ENCODE data around the gene CCDC13. TPM values are rescaled to one million over a fixed set of nuclear protein-coding genes. Genes with fewer than 3 reads are reported as not detected.
A peak's percentile ranks its signal among the peaks of the same experiment; 100 is the strongest.

The CCDC13 gene
- polyA plus RNA-seq, 1 donor from 2014 or later, result 1.1 TPM

GRCh38 chr3:42750834-42751233 is 22.2 kb downstream of the CCDC13 start:
- Mint-ChIP-seq H3K27me3 (peaks cover 1% of the 10 kb centered on the region), H3K9me3 (no peaks in the 10 kb centered on the region), H3K4me3 (no peak overlapping the region), H3K27ac (peak overlapping the region in 1 of 3 donors; percentile 46), H3K36me3 (peaks cover 3% of the 10 kb centered on the region), H3K4me1 (peaks cover 0 to 6% (median 0%) of the 10 kb centered on the region in 3 donors)

GRCh38 chr3:42749753-42750231 is 23.3 kb downstream of the CCDC13 start:
- Mint-ChIP-seq H3K27ac (no peak overlapping the region), H3K4me1 (peaks cover 0 to 6% (median 0%) of the 10 kb centered on the region in 3 donors), H3K4me3 (no peak overlapping the region), H3K27me3 (peaks cover 1% of the 10 kb centered on the region), H3K9me3 (no peaks in the 10 kb centered on the region), H3K36me3 (peaks cover 3% of the 10 kb centered on the region)

DNA sequence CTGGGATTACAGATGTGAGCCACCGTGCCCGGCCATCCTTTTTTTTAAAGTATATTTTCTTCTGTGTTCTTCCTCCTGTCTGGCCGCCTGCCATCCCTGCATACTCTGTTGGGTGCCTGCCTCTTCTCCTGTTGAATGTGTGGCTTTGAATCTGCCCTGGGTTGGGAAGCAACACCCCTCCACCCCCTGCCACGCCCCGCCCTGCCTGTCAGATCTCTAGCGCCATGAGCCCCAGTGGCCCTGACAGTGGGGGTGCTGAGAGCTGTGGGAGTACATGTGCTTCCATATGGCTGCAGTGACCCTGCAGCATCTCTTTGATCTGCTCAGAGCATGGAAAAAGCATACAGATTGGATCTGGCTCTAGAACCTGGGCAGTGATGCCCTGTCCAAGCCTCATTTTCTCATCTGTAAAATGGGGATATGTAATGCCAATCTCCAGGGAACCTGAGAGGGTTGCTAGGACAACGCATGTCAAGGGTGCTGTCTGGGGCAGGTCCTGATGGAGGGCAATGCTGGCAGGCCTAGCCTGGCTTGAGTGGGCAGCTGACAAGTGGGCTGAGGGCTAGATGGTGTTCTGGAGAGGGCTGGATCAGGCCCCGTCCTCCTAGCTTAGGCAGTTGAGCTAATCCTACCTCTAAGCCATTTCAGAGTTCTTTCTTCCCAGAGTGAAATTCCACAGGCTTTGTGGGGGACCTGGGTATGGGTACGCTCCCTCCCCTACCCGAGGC is 23.9 kb downstream of the CCDC13 start:
- peaks cover 0 to 6% (median 3%) of the 10 kb centered on the region in 3 donors for H3K4me1 Mint-ChIP-seq
- no peak overlapping the region for H3K27ac Mint-ChIP-seq
- H3K27me3 Mint-ChIP-seq, result peaks cover 1% of the 10 kb centered on the region
- no peak overlapping the region for H3K4me3 Mint-ChIP-seq
- no peaks in the 10 kb centered on the region for H3K9me3 Mint-ChIP-seq
- peaks cover 3% of the 10 kb centered on the region for H3K36me3 Mint-ChIP-seq

DNA sequence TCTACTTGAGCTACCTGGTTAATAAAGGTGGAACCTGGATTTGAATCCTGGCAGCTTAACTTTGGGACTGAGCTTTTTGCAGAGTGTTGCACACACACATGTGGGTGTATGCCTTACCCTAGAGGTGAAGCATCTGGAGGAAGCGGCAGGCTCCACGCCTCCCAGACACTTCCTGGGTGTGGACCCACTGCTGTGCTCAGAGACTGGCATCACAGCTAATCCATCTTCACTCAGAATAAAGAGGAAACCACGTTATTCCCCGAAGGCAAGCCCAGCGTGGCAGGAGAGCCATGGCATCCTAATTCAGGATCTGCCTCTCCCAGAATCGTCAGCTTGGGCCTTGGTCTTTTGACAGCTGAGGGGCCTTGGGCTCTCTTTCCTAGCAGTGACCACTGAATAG is 25.5 kb downstream of the CCDC13 start:
- Mint-ChIP-seq H3K27me3 (peaks cover 1% of the 10 kb centered on the region), H3K4me1 (peaks cover 0 to 6% (median 3%) of the 10 kb centered on the region in 3 donors), H3K4me3 (peak overlapping the region in 1 of 4 donors; percentile 12), H3K27ac (no peak overlapping the region), H3K9me3 (no peaks in the 10 kb centered on the region), H3K36me3 (peaks cover 3% of the 10 kb centered on the region)

DNA sequence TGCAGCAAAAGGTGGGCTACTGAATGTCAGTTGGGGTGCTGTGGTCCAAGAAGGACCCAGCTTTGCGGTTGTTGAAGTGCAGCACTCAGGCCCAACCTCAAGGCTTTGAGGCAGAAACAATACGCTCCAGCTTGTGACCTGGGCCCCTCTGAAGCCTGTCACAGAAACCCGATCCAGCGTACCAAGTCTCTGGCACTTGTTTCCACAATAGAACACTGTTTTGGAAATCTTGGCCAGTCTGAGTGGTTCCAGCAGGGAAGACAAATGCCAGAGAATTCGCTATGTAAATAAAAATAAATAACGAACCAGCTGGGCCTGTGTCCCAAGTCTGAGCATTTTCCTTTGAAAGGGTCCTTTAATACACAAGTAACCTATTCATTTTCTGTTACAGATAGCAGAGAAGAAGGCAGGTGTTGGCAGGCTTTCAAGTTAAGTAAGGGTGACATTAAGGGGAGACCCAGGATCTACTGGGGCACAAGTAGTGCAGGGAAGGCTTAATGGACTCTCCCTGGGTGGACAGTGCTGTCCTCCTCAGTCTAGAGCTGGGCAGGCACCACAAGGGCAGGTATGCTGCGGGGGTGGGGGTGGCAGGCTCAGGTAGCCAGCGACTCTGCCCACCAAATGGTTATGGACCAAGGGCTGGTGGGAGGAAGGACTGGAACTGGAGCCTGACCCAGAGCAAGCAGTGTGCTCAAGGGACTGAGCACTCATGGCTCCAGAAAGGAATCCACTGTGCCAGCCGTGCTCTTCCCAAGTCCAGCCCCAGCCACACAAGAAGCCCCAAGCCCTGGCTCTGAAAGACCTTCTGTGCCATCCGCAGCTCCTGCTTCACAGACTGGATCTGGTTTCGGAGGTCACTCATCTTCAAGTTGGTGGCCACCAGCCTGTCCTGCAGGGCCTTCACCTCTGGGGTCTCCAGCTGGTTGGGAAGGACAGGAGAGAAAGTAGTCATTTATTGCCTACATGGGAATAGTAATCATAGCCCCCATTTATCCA is 26.3 kb downstream of the CCDC13 start:
- Mint-ChIP-seq H3K4me3 (no peak overlapping the region), H3K27ac (peak overlapping the region in 1 of 3 donors; percentile 43), H3K9me3 (no peaks in the 10 kb centered on the region), H3K4me1 (peaks cover 0 to 6% (median 3%) of the 10 kb centered on the region in 3 donors), H3K36me3 (peaks cover 3% of the 10 kb centered on the region), H3K27me3 (peaks cover 1% of the 10 kb centered on the region)

GRCh38 chr3:42745776-42746454 is 27.1 kb downstream of the CCDC13 start:
- H3K4me1 Mint-ChIP-seq, result peaks cover 0 to 6% (median 3%) of the 10 kb centered on the region in 3 donors

GRCh38 chr3:42745291-42745745 is 27.7 kb downstream of the CCDC13 start:
- peaks cover 0 to 6% (median 3%) of the 10 kb centered on the region in 3 donors for H3K4me1 Mint-ChIP-seq
- no peaks in the 10 kb centered on the region for H3K27me3 Mint-ChIP-seq
- H3K27ac Mint-ChIP-seq, result no peak overlapping the region
- peaks cover 1% of the 10 kb centered on the region for H3K36me3 Mint-ChIP-seq
- H3K4me3 Mint-ChIP-seq, result no peak overlapping the region
- peaks cover 0 to 1% (median 0%) of the 10 kb centered on the region in 3 donors for H3K9me3 Mint-ChIP-seq

More at GRCh38 chr3:42745776-42746454, 27.1 kb downstream of the CCDC13 start:
- Mint-ChIP-seq H3K4me3 (no peak overlapping the region), H3K27ac (peak overlapping the region in 1 of 3 donors; percentile 43), H3K9me3 (peaks cover 0 to under 1% (median 0%) of the 10 kb centered on the region in 3 donors), H3K27me3 (no peaks in the 10 kb centered on the region), H3K36me3 (peaks cover 1% of the 10 kb centered on the region)

DNA sequence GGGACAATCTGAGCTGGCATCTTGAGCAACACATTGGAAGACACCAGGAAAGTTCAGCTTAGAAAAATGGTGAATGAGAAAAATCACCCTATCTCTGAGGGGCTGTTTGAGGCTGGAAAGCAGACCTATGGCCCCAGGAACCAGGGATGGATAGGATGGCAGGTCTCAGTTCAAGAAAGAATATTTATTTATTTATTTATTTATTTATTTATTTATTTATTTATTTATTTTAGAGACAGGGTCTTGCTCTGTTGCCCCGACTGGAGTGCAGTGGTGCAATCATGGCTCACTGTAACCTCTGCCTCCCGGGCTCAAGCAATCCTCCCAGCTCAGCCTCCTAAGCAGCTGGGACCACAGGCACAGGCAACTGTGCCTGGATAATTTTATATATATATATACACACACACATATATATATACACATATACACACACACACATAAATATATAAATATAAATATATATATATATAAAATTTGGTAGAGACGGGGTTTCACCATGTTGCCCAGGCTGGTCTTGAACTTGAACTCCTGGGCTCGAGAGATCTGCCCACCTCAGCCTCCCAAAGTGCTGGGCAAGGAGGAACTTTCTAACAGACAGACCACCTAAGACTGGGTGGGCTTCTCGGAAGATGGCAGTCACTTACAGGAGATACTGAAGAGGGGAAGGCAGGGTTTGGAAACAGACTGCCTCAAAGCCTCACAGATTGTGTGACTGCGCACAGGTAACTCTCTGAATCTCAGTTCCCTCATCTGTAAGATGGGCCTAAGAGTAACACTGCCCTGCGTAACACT is 29.7 kb downstream of the CCDC13 start:
- H3K27me3 Mint-ChIP-seq, result no peaks in the 10 kb centered on the region
- H3K4me1 Mint-ChIP-seq, result peaks cover 6 to 11% (median 7%) of the 10 kb centered on the region in 3 donors
- peaks cover 1% of the 10 kb centered on the region for H3K36me3 Mint-ChIP-seq
- peaks cover 0 to 1% (median 0%) of the 10 kb centered on the region in 3 donors for H3K9me3 Mint-ChIP-seq
- H3K4me3 Mint-ChIP-seq, result no peak overlapping the region
- peak overlapping the region in 1 of 3 donors; percentile 64 for H3K27ac Mint-ChIP-seq

- no peak overlapping the region for H3K27ac Mint-ChIP-seq
- H3K9me3 Mint-ChIP-seq, result peaks cover 0 to 1% (median 0%) of the 10 kb centered on the region in 3 donors
- no peaks in the 10 kb centered on the region for H3K27me3 Mint-ChIP-seq
- H3K4me1 Mint-ChIP-seq, result peaks cover 6 to 8% (median 7%) of the 10 kb centered on the region in 3 donors
- H3K36me3 Mint-ChIP-seq, result no peaks in the 10 kb centered on the region
- no peak overlapping the region for H3K4me3 Mint-ChIP-seq
Measured at GRCh38 chr3:42742688-42743087, 30.4 kb downstream of the CCDC13 start.

DNA sequence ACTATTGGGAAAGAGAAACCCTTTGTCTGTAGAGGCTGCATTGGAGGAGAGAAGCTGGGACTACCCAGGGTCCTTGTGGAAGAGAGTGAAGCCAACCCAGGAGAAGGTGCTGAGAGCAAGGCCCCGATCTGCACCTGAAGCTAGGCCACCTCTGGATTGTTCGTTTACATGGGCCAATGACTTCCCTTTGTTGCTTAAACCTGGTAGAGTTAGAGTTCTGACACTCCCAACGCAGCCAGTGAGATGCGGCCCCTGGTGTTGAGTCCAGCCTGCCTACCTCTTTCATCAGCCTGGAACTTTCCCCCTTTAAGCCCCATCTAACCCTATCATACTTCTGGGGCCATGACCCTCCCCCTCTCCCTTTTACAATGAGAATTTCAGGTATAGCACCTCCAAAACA is 30.8 kb downstream of the CCDC13 start:
- Mint-ChIP-seq H3K4me3 (no peak overlapping the region), H3K9me3 (peaks cover 0 to 1% (median 0%) of the 10 kb centered on the region in 3 donors), H3K36me3 (no peaks in the 10 kb centered on the region), H3K4me1 (peaks cover 5 to 7% (median 6%) of the 10 kb centered on the region in 3 donors), H3K27ac (no peak overlapping the region), H3K27me3 (no peaks in the 10 kb centered on the region)

- no peaks in the 10 kb centered on the region for H3K36me3 Mint-ChIP-seq
- H3K9me3 Mint-ChIP-seq, result peaks cover 0 to 1% (median 0%) of the 10 kb centered on the region in 3 donors
Measured at GRCh38 chr3:42741796-42742195, 31.3 kb downstream of the CCDC13 start.

DNA sequence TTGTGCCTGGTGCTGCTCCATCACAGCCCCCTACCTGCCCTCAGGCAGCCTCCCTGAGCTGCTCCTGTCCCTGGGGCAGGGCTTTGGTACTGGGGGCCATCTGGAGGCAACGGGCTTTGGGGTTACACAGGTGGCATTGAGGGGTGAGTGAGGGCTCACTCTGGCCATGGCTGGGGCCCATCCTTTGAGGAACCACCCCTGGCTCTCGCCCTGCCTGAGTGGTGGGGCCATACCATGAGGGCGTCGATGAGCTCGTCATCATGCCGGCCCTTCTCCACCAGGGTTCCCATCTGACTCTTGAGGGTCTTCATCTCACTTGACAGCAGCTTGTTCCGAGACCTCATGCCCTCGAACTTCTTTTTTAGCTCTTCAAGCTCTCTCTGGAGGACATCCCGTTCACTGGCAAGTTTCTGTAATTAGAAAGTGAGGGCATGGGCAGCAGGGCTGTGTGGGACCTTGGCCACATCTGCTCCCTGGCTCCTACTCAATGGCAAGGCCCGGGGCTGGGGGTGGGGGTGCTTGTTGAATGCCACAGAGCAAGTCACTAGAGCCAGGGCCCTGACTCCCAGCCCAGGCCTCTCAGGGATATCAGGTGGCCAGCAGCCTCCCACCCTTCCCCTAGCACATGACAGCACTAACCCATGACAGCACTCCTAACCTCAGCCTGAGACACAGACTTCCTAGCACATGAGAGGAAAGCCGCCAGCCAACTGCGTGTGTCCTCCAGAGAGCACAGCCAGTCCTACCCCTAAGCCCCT is 33.5 kb downstream of the CCDC13 start:
- peaks cover 0 to 1% (median 0%) of the 10 kb centered on the region in 3 donors for H3K9me3 Mint-ChIP-seq
- H3K27me3 Mint-ChIP-seq, result no peaks in the 10 kb centered on the region
- no peak overlapping the region for H3K4me3 Mint-ChIP-seq
- H3K27ac Mint-ChIP-seq, result peak overlapping the region in 1 of 3 donors; percentile 50
- peaks cover 4 to 7% (median 6%) of the 10 kb centered on the region in 3 donors for H3K4me1 Mint-ChIP-seq
- no peaks in the 10 kb centered on the region for H3K36me3 Mint-ChIP-seq

More at GRCh38 chr3:42741796-42742195, 31.3 kb downstream of the CCDC13 start:
- Mint-ChIP-seq H3K4me1 (peaks cover 4 to 7% (median 6%) of the 10 kb centered on the region in 3 donors), H3K27ac (no peak overlapping the region), H3K27me3 (no peaks in the 10 kb centered on the region), H3K4me3 (no peak overlapping the region)

- Mint-ChIP-seq H3K27ac (no peak overlapping the region), H3K27me3 (no peaks in the 10 kb centered on the region), H3K4me1 (peaks cover 4 to 7% (median 4%) of the 10 kb centered on the region in 3 donors), H3K36me3 (no peaks in the 10 kb centered on the region), H3K4me3 (no peak overlapping the region), H3K9me3 (peaks cover 0 to 1% (median 0%) of the 10 kb centered on the region in 3 donors)
Measured at GRCh38 chr3:42736531-42736930, 36.5 kb downstream of the CCDC13 start.
